ENCODE results near the gene KIZ.
"Not testable (repeated sequence)": the region's sequence is repeated elsewhere in the genome, so short reads cannot be mapped to it uniquely, and the experiment has no call there.

DNA sequence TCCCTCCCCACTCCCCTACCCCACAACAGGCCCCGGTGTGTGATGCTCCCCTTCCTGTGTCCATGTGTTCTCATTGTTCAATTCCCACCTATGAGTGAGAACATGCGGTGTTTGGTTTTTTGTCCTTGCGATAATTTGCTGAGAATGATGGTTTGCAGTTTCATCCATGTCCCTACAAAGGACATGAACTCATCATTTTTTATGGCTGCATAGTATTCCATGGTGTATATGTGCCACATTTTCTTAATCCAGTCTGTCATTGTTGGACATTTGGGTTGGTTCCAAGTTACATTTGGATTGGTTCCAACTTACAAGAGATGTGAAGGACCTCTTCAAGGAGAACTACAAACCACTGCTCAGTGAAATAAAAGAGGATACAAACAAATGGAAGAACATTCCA lies 42.2 kb downstream of the KIZ start:
- TF ChIP-seq, protein P1, sequence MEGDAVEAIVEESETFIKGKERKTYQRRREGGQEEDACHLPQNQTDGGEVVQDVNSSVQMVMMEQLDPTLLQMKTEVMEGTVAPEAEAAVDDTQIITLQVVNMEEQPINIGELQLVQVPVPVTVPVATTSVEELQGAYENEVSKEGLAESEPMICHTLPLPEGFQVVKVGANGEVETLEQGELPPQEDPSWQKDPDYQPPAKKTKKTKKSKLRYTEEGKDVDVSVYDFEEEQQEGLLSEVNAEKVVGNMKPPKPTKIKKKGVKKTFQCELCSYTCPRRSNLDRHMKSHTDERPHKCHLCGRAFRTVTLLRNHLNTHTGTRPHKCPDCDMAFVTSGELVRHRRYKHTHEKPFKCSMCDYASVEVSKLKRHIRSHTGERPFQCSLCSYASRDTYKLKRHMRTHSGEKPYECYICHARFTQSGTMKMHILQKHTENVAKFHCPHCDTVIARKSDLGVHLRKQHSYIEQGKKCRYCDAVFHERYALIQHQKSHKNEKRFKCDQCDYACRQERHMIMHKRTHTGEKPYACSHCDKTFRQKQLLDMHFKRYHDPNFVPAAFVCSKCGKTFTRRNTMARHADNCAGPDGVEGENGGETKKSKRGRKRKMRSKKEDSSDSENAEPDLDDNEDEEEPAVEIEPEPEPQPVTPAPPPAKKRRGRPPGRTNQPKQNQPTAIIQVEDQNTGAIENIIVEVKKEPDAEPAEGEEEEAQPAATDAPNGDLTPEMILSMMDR (IDR thresholded peaks at IDR 0.05) = not testable (repeated sequence)
- not testable (repeated sequence) for TF ChIP-seq EZH2, EZH2phosphoT487 (IDR thresholded peaks at IDR 0.05)
